IMR-90 (cell line): ENCODE measurements around the gene CD70.

ENCODE experiments used
- CEBPB ChIP-seq: IDR thresholded peaks from 2 replicates; pipeline ENCODE4 v1.6.1; 2012; ENCODE audit warnings: low read depth, low read length, improper control_type of control experiment
- CHD1 ChIP-seq: IDR thresholded peaks from 2 replicates; pipeline ENCODE4 v1.6.1; 2012; ENCODE audit warnings: low read depth, low read length, improper control_type of control experiment
- CTCF ChIP-seq: conservative IDR thresholded peaks from 2 replicates; pipeline ENCODE4 v1.5.1; 2012; ENCODE audit warnings: mild to moderate bottlenecking, low read depth, low read length, improper control_type of control experiment
- ELK1 ChIP-seq: fragments of 150-350 bp; IDR thresholded peaks from 2 replicates; pipeline ENCODE4 v1.6.1; 2016; ENCODE audit warnings: low read depth, mild to moderate bottlenecking, low read length, moderate library complexity, borderline replicate concordance
- FOS ChIP-seq: fragments of 150-350 bp; IDR thresholded peaks from 2 replicates; pipeline ENCODE4 v1.6.1; 2016; ENCODE audit warnings: low read depth, low read length
- MAFK ChIP-seq: IDR thresholded peaks from 2 replicates; pipeline ENCODE4 v1.6.1; 2012; ENCODE audit warnings: low read depth, low read length, improper control_type of control experiment
- POLR2A ChIP-seq: IDR thresholded peaks from 2 replicates; pipeline ENCODE4 v1.6.1; 2012; ENCODE audit warnings: mild to moderate bottlenecking, low read depth, low read length
- RAD21 ChIP-seq: IDR thresholded peaks from 2 replicates; pipeline ENCODE4 v1.6.1; 2012; ENCODE audit warnings: low read length, improper control_type of control experiment
- RCOR1 ChIP-seq: IDR thresholded peaks from 2 replicates; pipeline ENCODE4 v1.6.1; 2012; ENCODE audit warnings: mild to moderate bottlenecking, low read length, improper control_type of control experiment; ENCODE audit not compliant: insufficient replicate concordance
- SMC3 ChIP-seq: fragments of 150-350 bp; IDR thresholded peaks from 2 replicates; pipeline ENCODE4 v1.6.1; 2016; ENCODE audit warnings: low read depth, mild to moderate bottlenecking, antibody characterized with exemption, low read length, moderate library complexity
- TF ChIP-seq, protein P1 (sequence below): fragments of 150-350 bp; IDR thresholded peaks from 2 replicates; pipeline ENCODE4 v1.6.1; 2017; ENCODE audit warnings: mild to moderate bottlenecking, antibody characterized with exemption, low read length, low read depth

DNA sequence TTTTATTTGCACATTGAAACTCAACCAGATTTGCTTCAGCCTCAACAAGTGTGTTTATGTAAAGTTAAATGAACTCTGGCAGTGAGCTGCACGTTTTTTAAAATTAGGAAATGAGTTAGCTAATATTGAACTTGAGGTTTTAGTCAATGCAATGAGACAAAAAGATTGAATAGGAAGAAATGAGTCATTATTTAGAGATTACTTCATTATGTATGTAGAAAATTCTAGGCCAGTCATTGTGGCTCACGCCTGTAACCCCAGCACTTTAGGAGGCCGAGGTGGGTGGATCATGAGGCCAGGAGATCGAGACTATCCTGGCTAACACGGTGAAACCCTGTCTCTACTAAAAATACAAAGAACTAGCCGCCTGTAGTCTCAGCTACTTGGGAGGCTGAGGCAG lies 22.8 kb upstream of the CD70 start:
- TF ChIP-seq CTCF, result no peak
- no peak for TF ChIP-seq FOS
- no peak for TF ChIP-seq MAFK
- no peak for TF ChIP-seq SMC3
- TF ChIP-seq, protein P1, sequence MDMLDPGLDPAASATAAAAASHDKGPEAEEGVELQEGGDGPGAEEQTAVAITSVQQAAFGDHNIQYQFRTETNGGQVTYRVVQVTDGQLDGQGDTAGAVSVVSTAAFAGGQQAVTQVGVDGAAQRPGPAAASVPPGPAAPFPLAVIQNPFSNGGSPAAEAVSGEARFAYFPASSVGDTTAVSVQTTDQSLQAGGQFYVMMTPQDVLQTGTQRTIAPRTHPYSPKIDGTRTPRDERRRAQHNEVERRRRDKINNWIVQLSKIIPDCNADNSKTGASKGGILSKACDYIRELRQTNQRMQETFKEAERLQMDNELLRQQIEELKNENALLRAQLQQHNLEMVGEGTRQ, result no peak
- TF ChIP-seq POLR2A, result no peak
- TF ChIP-seq CHD1, result no peak
- TF ChIP-seq RCOR1, result no peak
- no peak for TF ChIP-seq ELK1
- no peak for TF ChIP-seq RAD21
- no peak for TF ChIP-seq CEBPB
